K562 (cell line): Measurements from ENCODE around the gene CSTF1. TPM values are rescaled to one million over a fixed set of nuclear protein-coding genes. Genes with fewer than 3 reads are reported as not detected.

Source experiments
- CHD2 ChIP-seq: IDR thresholded peaks from 2 replicates; pipeline ENCODE4 v1.6.1; 2011; ENCODE audit warnings: low read depth, low read length
- CREB3L1 ChIP-seq: fragments of 450-650 bp; IDR thresholded peaks from 2 replicates; pipeline ENCODE4 v1.6.1; 2014; ENCODE audit warnings: low read depth, mild to moderate bottlenecking, moderate library complexity, borderline replicate concordance
- FOXA1 ChIP-seq: fragments of 450-650 bp; IDR thresholded peaks from 2 replicates; pipeline ENCODE4 v1.6.1; 2016; ENCODE audit warnings: mild to moderate bottlenecking, borderline replicate concordance
- GABPB2 ChIP-seq: fragments of 250-450 bp; sonication (Bioruptor Pico); conservative IDR thresholded peaks from 2 replicates; pipeline ENCODE4 v1.5.1; 2021; ENCODE audit warnings: mild to moderate bottlenecking
- HNRNPK ChIP-seq: fragments of 200-400 bp; formaldehyde crosslinking; IDR thresholded peaks from one replicate; pipeline ENCODE4 v1.6.1; 2018; ENCODE audit warnings: mild to moderate bottlenecking, low read depth, low read length; ENCODE audit not compliant: poor library complexity, severe bottlenecking
- HNRNPUL1 ChIP-seq: fragments of 200-400 bp; formaldehyde crosslinking; IDR thresholded peaks from 2 replicates; pipeline ENCODE4 v1.6.1; 2017; ENCODE audit warnings: low read length
- MTA1 ChIP-seq: fragments of 450-650 bp; IDR thresholded peaks from 2 replicates; pipeline ENCODE4 v1.6.1; 2017; ENCODE audit warnings: borderline replicate concordance
- NFIC ChIP-seq: fragments of 450-650 bp; IDR thresholded peaks from 2 replicates; pipeline ENCODE4 v1.6.1; 2017; ENCODE audit warnings: mild to moderate bottlenecking, inconsistent platforms
- NFRKB ChIP-seq: fragments of 450-650 bp; IDR thresholded peaks from 2 replicates; pipeline ENCODE4 v1.6.1; 2016; ENCODE audit warnings: low read depth
- SMARCA4 ChIP-seq: fragments of 450-650 bp; IDR thresholded peaks from 2 replicates; pipeline ENCODE4 v1.6.1; 2016
- SMARCA5 ChIP-seq: fragments of 450-650 bp; IDR thresholded peaks from 2 replicates; pipeline ENCODE4 v1.6.1; 2016
- XRCC5 ChIP-seq: fragments of 200-400 bp; formaldehyde crosslinking; IDR thresholded peaks from 2 replicates; pipeline ENCODE4 v1.6.1; 2017; ENCODE audit warnings: low read depth, mild to moderate bottlenecking, low read length
- ZBTB17 ChIP-seq: fragments of 450-650 bp; formaldehyde crosslinking; IDR thresholded peaks from 2 replicates; pipeline ENCODE4 v1.4.0; 2020; ENCODE audit warnings: mild to moderate bottlenecking
- ZNF146 ChIP-seq: IDR thresholded peaks from one replicate; pipeline ENCODE4 v1.6.1; 2018; ENCODE audit warnings: missing compliant biosample characterization; ENCODE audit not compliant: unreplicated experiment
- ZNF263 ChIP-seq: sonication (generic); formaldehyde crosslinking; IDR thresholded peaks from 2 replicates; pipeline ENCODE4 v1.8.0; 2022; ENCODE audit warnings: mild to moderate bottlenecking, missing genetic modification reagents, borderline replicate concordance
- ZNF3 ChIP-seq: fragments of 250-450 bp; sonication (Bioruptor Pico); IDR thresholded peaks from 2 replicates; pipeline ENCODE4 v1.5.0; 2021; ENCODE audit warnings: mild to moderate bottlenecking, moderate library complexity
- ZNF586 ChIP-seq: fragments of 450-650 bp; formaldehyde crosslinking; conservative IDR thresholded peaks from 2 replicates; pipeline ENCODE4 v1.4.0; 2020; ENCODE audit warnings: mild to moderate bottlenecking, moderate library complexity
- polyA plus RNA-seq, 8 experiments: library from polyadenylated mRNA; depleted of rRNA in 4 of 8; stranded (reverse) in 5 of 8; unstranded in 3 of 8; fragments of >200 nt; fragmentation: Nextera tagmentation in 2 of 8; fragmentation: Illumina TruSeq in 1 of 8; extraction: Ambion mirVana in 2 of 8; extraction: Trizol in 1 of 8; gene quantifications; 2 replicates each; pipeline versions ENCODE4 v1.2.1 to v1.2.3, GENCODE V29; 2011 to 2014; ENCODE audit warnings: inconsistent platforms in 1 of 8, missing spikeins in 1 of 8
- total RNA-seq, 7 experiments: library from RNA; depleted of rRNA in 6 of 7; stranded (reverse); fragments of >200 nt in 6 of 7; fragmentation: Illumina TruSeq in 2 of 7; extraction: Trizol in 2 of 7; gene quantifications; 2 replicates each; pipeline versions ENCODE4 v1.2.1 to v1.2.3, GENCODE V29; 2011 to 2021; ENCODE audit warnings: low replicate concordance in 1 of 7
- TF ChIP-seq, protein P1 (sequence below), 2 experiments: fragments of 450-650 bp; IDR thresholded peaks; 2 replicates each; pipeline ENCODE4 v1.6.1; 2018; ENCODE audit warnings: mild to moderate bottlenecking in 2 of 2, low read depth in 1 of 2; ENCODE audit not compliant: partially characterized antibody in 2 of 2
- TF ChIP-seq, protein P2 (sequence below), 2 experiments: IDR thresholded peaks; 2 replicates each; pipeline ENCODE4 v1.6.1; 2012; ENCODE audit warnings: improper control_type of control experiment in 2 of 2, low read depth in 2 of 2, low read length in 2 of 2, borderline replicate concordance in 1 of 2
- TF ChIP-seq, protein P3 (sequence below): IDR thresholded peaks from 2 replicates; pipeline ENCODE4 v1.6.1; 2011; ENCODE audit not compliant: insufficient read length; ENCODE audit errors: extremely low read depth
- TF ChIP-seq, protein P4 (sequence below): fragments of 250-450 bp; sonication (Bioruptor Pico); IDR thresholded peaks from 2 replicates; pipeline ENCODE4 v1.5.0; 2021

CSTF1 gene
- total and polyA plus RNA-seq, 9 of the 15 experiments (the other 6 are each of a cell fraction or from before 2014, with no cell fraction given), result 30.8 to 110 (median 53.4) TPM

DNA sequence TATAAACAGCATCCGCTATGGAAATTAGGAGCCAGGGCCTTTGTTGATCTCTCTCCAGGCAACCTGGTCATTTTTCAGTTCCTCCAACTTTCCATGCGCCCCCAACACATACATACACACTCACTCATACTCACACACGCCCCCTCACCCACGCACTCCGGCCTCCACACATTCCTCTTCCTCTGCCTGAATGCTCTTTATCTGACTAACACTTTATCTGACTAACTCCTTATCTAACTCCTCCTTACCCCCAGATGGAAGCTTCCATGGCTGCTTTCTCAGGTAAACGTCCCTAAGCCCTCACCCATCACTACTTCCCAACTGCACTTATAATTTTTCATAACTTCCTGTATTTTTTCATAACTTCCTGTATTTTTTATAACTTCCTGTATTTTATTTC is 37.1 kb downstream of the CSTF1 start (continued):
- TF ChIP-seq CHD2 (no peak), ZNF146 (CRISPR knock-in tag) (no peak), SMARCA4 (peak; percentile 91), GABPB2 (CRISPR knock-in tag) (no peak), MTA1 (peak; percentile 55; the same call in 1 of the 2 replicates), ZNF3 (CRISPR knock-in tag) (no peak), ZNF586 (CRISPR knock-in tag) (no peak), HNRNPK (no peak), CREB3L1 (no peak), XRCC5 (no peak), FOXA1 (no peak), ZBTB17 (CRISPR knock-in tag) (no peak), NFRKB (no peak), SMARCA5 (peak; percentile 53; the same call in 1 of the 2 replicates), ZNF263 (CRISPR knock-in tag) (no peak), HNRNPUL1 (no peak), NFIC (peak; percentile 65)
- TF ChIP-seq, protein P1, sequence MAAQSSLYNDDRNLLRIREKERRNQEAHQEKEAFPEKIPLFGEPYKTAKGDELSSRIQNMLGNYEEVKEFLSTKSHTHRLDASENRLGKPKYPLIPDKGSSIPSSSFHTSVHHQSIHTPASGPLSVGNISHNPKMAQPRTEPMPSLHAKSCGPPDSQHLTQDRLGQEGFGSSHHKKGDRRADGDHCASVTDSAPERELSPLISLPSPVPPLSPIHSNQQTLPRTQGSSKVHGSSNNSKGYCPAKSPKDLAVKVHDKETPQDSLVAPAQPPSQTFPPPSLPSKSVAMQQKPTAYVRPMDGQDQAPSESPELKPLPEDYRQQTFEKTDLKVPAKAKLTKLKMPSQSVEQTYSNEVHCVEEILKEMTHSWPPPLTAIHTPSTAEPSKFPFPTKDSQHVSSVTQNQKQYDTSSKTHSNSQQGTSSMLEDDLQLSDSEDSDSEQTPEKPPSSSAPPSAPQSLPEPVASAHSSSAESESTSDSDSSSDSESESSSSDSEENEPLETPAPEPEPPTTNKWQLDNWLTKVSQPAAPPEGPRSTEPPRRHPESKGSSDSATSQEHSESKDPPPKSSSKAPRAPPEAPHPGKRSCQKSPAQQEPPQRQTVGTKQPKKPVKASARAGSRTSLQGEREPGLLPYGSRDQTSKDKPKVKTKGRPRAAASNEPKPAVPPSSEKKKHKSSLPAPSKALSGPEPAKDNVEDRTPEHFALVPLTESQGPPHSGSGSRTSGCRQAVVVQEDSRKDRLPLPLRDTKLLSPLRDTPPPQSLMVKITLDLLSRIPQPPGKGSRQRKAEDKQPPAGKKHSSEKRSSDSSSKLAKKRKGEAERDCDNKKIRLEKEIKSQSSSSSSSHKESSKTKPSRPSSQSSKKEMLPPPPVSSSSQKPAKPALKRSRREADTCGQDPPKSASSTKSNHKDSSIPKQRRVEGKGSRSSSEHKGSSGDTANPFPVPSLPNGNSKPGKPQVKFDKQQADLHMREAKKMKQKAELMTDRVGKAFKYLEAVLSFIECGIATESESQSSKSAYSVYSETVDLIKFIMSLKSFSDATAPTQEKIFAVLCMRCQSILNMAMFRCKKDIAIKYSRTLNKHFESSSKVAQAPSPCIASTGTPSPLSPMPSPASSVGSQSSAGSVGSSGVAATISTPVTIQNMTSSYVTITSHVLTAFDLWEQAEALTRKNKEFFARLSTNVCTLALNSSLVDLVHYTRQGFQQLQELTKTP (IDR thresholded peaks at IDR 0.05; ENCODE audit: low read depth in 1 of 2, partially characterized antibody in 2 of 2), result no peak
- TF ChIP-seq, protein P2, sequence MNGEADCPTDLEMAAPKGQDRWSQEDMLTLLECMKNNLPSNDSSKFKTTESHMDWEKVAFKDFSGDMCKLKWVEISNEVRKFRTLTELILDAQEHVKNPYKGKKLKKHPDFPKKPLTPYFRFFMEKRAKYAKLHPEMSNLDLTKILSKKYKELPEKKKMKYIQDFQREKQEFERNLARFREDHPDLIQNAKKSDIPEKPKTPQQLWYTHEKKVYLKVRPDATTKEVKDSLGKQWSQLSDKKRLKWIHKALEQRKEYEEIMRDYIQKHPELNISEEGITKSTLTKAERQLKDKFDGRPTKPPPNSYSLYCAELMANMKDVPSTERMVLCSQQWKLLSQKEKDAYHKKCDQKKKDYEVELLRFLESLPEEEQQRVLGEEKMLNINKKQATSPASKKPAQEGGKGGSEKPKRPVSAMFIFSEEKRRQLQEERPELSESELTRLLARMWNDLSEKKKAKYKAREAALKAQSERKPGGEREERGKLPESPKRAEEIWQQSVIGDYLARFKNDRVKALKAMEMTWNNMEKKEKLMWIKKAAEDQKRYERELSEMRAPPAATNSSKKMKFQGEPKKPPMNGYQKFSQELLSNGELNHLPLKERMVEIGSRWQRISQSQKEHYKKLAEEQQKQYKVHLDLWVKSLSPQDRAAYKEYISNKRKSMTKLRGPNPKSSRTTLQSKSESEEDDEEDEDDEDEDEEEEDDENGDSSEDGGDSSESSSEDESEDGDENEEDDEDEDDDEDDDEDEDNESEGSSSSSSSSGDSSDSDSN (IDR thresholded peaks at IDR 0.05; ENCODE audit: borderline replicate concordance in 1 of 2, low read depth in 2 of 2, low read length in 2 of 2), result no peak
- TF ChIP-seq, protein P3, sequence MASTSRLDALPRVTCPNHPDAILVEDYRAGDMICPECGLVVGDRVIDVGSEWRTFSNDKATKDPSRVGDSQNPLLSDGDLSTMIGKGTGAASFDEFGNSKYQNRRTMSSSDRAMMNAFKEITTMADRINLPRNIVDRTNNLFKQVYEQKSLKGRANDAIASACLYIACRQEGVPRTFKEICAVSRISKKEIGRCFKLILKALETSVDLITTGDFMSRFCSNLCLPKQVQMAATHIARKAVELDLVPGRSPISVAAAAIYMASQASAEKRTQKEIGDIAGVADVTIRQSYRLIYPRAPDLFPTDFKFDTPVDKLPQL, result no peak
- TF ChIP-seq, protein P4, sequence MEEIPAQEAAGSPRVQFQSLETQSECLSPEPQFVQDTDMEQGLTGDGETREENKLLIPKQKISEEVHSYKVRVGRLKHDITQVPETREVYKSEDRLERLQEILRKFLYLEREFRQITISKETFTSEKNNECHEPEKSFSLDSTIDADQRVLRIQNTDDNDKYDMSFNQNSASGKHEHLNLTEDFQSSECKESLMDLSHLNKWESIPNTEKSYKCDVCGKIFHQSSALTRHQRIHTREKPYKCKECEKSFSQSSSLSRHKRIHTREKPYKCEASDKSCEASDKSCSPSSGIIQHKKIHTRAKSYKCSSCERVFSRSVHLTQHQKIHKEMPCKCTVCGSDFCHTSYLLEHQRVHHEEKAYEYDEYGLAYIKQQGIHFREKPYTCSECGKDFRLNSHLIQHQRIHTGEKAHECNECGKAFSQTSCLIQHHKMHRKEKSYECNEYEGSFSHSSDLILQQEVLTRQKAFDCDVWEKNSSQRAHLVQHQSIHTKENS, result no peak
